NCI-H774 (cell line): ENCODE data around the gene SPO11.
A peak's percentile ranks its signal among the peaks of the same experiment; 100 is the strongest.
"Not testable (repeated sequence)": the region's sequence is repeated elsewhere in the genome, so short reads cannot be mapped to it uniquely, and the experiment has no call there.

Experiments
- DNase-seq: peaks from one replicate; lab custom pipeline; 2025; lab: John Stamatoyannopoulos, UW

SPO11 gene

DNA sequence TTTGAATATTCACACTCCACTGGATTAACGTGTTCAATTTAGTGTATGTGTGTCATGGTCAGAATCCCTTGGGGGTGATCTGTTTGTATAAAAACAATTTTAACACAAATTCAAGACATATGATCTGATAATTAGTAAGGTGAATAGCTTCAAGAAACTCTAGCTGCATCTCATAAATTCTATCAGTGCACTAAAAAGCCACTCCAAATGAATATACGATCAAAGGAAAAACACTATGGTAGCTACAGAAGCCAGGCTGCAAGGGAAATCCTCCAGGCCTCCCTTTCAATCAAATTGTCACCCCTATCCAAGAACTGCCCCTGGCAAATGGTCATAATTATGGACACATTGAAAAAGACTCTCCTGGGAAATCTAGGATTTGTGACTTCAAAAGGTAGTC is 12.1 kb downstream of the SPO11 start:
- no peak for DNase-seq

DNA sequence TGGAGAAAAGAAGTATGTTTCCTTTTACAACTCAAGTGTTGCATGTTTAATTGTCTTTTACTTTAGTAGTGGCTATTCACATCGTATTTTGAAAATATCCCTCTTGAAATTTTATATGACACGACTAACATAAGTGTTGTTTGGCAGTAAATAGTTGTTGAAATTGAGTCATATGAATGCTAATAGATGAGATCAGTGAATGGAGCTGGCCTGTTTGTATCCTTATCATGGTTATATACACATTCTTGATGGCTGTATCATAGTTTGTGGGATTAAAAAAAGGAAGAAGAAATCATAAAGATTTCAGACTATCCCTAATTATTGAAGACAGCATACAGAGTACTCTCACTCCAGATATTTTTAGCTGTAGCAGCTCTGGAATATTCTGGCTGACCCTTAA is 13.2 kb downstream of the SPO11 start:
- no peak for DNase-seq

DNA sequence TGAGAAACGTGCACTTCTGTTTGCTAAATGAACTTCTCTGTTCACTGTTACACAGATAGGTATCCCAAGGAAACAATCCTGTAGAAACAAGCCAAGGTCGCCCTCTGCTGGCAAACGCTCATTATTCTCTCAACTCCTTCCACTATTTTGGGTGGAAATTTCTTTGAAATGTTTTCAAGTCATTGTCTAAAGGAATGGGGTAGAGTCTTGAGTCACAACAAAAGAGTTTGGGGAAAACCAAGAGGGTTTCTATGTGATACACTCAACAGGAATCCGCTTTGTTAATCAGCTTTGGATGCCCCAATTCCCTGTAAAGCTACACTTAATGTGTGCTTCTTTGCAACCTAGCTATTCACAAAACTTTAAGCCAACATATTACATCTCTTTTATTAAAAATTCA is 16.9 kb downstream of the SPO11 start:
- peak; percentile 38 for DNase-seq

DNA sequence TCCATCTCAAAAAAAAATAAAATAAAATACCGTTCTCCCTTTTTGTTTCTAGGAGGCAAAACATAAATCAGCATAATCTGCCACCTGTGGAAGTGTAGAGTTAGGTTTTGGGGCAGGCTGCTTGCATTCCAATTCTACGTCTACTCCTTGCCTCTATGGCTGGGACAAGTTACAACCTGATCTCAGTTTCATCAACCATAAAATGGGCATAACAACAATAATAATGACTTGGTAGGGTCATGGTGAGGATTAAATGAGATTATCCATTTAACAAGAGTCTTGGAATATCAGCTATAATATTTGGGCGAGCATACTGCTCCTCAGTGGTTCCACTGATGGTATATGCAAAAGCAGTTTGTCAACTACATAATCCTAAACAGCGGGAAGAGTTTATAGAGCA is 17.8 kb downstream of the SPO11 start:
- no peak for DNase-seq

DNA sequence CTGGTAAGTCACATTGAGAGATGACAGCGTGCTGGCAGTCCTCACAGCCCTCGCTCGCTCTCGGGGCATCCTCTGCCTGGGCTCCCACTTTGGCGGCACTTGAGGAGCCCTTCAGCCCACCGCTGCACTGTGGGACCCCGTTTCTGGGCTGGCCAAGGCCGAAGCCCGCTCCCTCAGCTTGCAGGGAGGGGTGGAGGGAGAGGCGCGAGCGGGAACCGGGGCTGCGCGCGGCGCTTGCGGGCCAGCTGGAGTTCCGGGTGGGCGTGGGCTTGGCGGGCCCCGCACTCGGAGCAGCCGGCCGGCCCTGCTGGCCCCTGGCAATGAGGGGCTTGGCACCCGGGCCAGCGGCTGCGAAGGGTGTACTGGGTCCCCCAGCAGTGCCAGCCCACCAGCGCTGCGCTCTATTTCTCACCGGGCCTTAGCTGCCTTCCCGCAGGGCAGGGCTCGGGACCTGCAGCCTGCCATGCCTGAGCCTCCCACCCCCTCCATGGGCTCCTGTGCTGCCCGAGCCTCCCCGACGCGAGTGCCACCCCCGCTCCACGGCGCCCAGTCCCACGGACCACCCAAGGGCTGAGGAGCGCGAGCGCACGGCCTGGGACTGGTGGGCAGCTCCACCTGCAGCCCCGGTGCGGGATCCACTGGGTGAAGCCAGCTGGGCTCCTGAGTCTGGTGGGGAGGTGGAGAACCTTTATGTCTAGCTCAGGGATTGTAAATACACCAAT is 18.8 kb downstream of the SPO11 start:
- DNase-seq: not testable (repeated sequence)

DNA sequence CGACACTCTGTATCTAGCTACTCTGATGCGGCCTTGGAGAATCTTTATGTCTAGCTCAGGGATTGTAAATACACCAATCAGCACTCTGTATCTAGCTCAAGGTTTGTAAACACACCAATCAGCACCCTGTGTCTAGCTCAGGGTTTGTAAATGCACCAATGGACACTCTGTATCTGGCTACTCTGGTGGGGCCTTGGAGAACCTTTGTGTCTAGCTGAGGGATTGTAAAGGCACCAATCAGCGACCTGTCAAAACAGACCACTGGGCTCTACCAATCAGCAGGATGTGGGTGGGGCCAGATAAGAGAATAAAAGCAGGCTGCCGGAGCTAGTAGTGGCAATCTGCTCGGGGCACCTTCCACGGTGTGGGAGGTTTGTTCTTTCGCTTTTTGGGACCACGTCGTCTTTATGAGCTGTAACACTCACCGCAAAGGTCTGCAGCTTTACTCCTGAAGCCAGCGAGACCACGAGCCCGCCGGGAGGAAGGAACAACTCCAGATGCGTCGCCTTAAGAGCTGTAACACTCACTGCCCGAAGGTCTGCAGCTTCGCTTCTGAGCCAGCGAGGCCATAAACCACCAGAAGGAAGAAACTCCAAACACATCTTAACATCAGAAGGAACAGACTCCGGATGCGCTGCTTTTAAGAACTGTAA is 19.4 kb downstream of the SPO11 start:
- DNase-seq: not testable (repeated sequence)

DNA sequence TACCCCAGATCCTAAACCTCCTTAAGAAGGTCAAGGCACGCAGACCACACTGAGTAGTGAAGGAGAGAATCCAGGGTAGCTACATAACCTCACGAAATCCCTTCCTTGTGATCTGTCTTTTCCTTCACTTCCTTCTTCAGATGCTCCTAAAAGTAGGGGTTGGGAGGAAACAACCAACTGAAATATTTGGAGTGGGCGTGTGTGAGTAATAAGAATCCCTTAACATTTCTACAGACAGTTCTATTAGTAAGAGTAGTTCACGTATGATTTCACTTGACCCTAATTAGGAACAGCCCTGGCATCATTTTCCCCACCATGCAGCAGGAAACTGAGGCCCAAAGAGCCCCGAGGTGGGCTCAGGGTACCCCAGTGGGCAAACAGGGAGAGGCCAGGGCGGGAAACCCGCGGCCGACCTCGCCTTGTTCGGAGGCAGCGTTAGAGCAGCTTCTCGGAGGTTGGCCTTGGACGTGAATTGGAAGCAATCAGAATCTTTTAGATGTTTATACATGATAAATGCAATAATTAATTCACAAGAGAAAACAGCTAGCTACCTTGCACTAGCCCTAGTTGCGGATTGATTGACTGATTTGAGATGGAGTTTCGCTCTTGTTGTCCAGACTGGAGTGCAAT is 20.6 kb downstream of the SPO11 start:
- no peak for DNase-seq

DNA sequence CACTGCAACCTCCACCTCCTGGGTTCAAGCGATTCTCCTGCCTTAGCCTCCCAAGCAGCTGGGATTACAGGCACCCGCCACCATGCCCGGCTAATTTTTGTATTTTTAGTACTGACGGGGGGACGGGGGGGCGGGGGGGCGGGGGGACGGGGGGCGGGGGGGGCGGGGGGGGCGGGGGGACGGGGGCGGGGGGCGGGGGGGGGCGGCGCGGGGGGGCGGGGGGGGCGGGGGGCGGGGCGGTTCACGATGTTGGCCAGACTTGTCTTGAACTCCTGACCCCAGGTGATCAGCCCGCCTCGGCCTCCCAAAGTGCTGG is 21.1 kb downstream of the SPO11 start:
- not testable (repeated sequence) for DNase-seq

DNA sequence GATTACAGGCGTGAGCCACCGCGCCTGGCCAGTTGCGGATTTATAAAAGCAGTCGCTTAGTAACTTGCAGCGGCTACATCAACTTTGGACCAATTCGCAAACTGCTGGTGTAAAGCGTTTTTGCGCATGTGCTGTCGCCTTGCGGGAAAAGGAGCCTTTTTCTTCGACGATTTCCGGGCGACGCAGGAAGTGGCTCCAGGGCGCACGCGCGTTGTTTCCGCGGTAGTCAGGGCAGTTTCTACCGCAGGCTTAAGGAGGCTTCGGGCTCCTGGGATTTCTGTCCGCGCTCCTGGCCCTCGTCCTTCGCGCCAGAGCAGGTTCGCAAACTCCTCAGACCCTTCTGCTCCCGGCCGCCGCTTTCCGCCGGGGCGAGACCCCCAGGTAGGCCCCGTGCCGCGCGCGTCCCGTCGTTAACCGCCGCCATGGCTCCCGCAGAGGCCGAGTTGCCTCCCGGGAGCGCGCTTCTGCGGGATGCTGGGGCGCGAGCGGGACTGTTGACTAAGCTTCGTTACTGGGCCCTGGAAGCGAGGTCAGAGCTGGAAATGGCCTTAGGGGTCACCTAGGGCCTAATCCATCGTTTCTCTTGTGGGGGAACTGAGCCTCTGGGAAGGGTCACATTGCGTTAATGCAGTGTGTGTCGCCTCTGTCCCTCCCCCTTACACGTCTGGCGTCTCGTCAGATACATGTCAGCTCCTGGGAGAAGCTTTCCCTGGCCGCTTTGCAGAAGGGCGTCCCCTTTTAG is 21.6 kb downstream of the SPO11 start, which contains the start of gene RAE1:
RAE1 (plus strand) TSS at position 214 of the 742 bp plus-strand sequence. CDS start 2,784 bp downstream, outside the sequence.
- DNase-seq: peak; percentile 87

DNA sequence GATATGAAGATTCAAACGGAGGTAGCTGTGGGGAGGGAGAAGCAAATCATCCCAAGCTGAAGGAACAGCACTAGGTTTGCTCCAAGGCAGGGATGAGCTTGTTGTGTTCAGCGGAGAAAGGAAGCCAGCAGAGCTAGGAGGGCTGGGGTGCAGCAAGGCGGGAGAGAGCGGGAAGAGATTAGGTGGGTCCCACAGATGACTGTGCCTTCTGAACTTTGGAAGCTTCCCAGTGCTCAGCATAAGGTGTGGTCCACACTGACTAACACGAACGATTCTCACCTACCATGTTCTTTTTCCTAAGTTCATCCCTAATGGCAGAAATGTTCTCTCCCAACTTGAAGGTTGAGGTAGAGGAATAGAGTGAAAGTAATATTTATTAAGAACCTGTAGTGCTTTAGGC is 22.7 kb downstream of the SPO11 start:
- DNase-seq: no peak

DNA sequence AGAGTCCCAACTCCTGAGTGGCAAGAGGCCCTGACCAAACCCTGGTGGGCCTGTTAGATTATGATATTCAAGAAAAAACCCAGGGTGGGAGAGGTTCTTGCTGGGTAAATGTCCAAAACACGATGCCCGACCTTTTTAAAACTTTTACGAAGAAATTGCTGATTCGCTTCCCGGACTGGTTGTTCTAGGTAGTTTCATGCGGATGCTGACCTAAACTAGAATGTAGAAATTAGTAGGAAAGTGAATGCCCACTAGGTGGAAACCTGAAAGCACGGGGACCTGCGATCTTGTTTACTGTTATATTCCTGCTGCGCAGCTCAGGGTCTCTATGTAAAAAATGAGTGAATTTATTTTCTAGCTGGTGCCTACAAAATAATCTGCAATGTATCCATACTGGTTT is 23.7 kb downstream of the SPO11 start:
- DNase-seq: no peak

DNA sequence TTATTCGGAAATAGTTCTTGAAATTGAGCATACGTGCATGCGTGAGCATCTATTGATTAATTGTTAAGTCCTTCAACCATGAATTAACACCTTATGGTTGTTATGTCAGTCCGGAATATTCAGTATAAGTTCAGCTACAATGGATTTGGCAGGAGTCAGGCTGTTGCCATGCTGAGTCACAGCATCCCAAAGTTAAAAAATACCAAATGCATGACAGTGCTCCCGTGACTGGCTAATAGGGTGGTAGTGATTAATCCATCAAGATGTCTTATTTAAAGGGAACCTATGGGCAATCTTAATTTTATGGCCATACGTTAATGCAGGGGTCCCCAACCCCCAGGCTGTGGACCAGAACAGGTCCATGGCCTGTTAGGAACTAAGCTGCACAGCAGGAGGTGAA is 31.9 kb downstream of the SPO11 start:
- no peak for DNase-seq

DNA sequence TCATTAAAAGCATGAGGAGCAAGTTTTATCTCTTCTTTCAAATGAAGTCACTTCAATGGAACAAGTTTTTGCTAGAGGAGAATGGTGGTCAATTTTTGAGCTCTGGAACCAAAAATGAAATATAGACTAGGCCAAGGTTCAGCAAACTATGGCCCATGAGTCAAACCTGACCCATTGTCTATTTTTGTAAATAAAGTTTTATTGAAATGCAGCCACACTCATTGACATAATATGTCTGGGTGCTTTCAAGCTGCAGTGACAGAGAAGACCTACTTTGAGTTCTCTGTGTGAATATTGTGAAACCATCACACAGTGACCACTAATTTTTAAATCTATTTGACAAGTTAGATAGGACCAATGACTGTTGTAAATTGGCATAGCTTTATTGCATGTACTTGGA is 34.8 kb downstream of the SPO11 start:
- no peak for DNase-seq

DNA sequence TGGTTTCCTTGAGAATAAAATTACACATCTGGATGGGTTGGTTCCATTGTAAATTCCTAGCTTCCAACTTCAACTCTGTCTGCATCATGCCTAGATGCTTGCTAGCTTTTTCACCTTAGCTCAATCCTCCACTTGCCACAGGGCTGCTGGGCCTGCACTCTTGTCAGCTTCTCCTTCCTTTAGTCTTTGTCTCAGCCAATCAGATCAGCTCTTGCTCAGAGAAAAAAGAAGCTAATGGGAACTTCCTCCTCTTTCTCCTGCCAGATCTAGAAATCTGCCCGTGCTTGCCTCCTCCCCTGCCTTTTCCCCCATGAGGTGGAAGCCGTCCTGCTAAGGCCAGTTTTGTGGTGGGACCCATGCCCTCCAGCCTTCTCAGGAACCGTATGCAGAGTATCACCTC is 40.0 kb downstream of the SPO11 start:
- no peak for DNase-seq

DNA sequence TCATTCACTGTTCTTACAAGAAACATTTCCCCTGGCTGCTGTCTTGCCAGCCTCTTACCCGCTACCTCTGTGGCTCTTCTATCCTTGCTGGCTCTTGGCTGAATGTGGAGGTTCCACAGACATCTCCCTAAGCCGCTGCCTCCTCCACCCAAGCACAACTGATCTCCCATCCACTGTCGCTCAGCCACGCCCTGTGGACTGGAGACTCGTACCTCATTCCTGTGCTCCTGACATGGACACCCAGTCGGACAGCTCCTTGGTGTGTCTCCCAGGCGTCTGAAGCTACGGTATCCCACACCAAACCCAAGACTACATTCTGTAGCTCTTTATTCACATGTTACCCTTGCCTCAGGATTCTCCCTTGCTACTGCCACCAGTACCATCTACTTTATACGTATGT is 40.7 kb downstream of the SPO11 start:
- DNase-seq: no peak

DNA sequence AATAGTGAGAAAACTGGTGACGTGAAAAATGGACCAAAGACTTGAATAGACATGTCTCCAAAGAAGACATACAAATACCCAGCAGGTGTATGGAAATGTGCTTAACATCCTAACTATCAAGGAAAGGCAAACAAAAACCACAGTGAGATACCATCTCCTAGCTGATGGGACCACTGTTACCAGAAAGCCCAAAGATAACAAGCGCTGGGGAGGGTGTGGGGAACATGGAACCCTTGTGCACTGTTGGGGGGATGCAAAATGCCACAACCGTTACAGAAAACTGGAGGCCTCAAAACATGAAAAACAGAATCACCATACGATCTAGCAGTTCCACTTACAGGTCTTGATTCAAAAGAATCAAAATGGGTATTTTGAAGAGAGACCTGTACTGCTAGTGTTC is 41.8 kb downstream of the SPO11 start:
- no peak for DNase-seq

DNA sequence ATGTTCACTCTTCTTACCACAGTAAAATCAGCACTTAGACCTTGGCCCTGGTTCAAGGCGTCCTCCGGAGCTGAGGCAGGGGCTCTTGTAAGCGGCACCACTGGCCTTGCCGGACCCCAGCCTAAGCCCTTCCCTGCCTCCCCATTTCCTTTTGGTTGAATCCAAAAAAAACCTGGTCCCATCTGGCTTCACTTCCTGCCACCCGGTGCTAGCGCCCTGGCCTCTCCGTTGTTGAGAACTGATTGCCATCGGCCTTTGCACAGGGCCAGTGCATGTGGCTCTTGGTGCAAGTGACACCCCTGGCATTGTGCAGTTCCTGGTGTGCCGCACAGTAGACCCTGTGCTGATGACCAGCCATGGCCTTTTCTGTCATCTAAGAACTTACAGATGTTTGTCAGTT is 42.6 kb downstream of the SPO11 start:
- no peak for DNase-seq

DNA sequence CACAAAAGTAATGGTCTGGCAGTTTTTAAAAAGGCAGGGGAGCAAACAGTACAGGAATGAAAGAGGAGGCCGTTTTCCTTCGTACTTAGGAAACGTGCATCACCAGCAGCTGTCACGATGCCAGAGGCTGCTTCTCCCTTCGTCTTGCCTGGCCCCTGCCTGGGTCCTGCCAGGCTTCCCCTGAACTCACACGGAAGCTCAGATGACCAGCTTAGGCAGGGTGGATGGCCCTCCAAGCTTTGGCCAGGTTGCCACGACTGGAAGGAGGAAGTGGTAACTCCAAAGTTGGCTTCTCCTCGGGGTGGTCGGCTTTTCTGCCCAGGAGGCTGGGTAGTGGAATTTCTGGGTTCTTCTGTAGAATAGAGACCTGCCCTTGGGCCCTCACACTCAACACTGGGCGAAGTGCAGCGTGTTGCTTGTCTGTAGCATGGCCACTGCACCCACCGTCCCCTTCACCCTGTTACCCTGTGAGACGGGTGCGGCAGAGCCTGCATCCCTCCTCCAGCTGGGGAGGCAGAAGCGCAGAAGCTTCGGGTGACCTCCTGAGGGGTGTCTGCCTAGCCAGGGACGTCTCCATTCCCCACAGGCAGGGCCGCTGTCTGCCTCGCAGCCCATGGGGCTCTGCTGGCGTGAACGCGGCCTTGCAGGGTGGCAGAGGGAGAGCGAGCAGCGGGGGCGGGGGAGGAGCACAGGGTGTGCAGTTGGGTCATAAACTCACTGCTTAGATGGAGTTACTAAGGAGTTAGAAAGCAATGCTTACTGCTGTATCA is 43.2 kb downstream of the SPO11 start:
- DNase-seq: no peak

DNA sequence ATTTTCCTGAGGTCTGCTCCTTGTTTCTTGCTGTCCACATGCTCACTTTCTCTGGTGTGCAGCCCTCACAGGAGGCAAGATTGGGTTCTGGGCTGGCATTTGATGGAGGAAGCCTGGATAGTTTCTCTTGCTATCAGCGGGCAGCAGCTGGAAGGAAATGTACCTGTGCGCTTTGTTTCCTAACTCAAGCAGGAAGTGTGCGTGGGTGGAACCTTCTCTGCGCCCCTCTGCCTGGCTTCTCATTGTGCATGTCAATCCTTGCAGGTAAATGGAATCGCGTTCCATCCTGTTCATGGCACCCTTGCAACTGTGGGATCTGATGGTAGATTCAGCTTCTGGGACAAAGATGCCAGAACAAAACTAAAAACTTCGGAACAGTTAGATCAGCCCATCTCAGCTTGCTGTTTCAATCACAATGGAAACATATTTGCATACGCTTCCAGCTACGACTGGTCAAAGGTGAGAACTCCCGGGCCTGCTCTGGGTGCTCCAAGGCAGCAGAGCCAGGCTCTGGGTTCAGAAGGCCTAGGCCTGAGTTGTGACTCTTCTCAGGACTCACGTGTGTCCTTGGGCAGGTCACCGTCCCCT is 44.8 kb downstream of the SPO11 start:
- no peak for DNase-seq

DNA sequence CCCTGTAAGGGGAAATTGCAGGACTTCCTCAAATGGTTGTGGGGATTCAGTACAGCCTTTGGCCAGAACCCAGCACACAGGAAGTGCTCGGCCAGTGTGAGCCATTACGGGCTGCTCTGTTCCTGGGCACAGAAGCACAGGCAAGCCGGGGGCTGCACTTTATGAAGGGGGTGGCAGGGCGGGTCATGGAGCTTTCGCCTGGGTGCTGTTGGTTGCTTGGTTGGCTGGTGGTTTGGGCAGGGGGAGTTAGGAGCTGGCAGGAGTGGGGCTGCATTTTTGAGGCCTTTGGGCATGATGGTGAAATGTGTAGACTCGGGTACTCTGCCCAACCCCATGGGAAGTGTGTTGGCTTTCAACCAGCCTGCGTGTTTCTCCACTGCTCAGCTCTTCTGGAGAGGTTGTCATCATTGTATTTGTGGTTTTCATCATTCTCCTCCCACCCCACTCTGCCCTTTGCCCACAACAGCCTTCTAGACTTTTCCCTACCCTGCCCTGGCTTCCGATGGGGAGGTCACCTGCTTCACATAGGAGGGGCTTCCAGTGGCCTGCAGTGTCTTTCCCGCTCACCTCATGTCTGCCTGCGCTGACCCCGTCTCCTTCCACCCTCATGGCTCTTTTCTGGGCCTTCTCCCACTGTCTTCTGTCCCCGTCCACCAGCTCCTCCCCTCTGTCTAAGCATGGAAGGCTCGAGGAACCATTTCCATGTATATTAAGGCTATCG is 45.5 kb downstream of the SPO11 start:
- no peak for DNase-seq

DNA sequence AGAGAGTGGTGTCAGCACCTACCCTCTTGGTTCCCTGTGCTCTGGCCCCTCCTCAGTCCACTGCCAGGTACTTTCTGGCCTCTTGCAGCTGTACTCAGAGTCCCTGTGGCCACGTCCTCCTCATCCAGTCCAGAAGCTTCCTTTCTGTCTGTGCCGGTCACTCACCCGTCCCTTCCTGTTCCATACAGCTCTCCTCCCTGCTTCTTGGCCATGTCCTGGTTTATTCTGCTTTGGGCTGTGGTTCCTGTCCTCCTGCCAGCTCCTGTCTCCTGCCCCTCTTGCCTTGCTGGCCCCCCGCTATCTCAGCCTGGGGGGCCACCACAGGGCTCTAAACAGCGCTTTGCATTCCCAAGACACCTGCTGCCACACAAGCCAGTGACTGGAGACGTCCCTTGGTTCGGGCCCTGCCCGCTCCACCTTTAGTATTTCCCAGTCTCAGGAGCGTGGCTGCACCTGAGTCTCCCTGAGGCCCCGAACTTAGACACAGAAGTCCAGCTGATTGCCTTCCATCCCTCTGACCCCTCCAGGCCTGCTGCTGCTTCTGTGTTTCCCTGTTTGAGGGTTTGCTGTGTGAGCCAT is 46.1 kb downstream of the SPO11 start:
- DNase-seq: no peak
